IPS DF 6.9 (cell line): ENCODE data around the gene SGO2.
"Not testable (repeated sequence)": the region's sequence is repeated elsewhere in the genome, so short reads cannot be mapped to it uniquely, and the experiment has no call there.

Experiments used
- DNase-seq: peaks from one replicate; pipeline ENCODE4 v3.0.0-alpha.2; 2013; ENCODE audit warnings: low read depth, low spot score
- H3K27ac ChIP-seq: one replicate; pipeline ENCODE4 v1.5.1; 2013; ENCODE audit warnings: low read length, control low read depth
- H3K27me3 ChIP-seq: 2 replicates; pipeline ENCODE4 v1.6.1; 2013; ENCODE audit warnings: mild to moderate bottlenecking, low read length; ENCODE audit not compliant: control insufficient read depth, insufficient read depth
- H3K36me3 ChIP-seq: 2 replicates; pipeline ENCODE4 v1.6.1; 2013; ENCODE audit warnings: low read length; ENCODE audit not compliant: control insufficient read depth, insufficient read depth
- H3K4me1 ChIP-seq: 2 replicates; pipeline ENCODE4 v1.6.1; 2013; ENCODE audit warnings: low read length; ENCODE audit not compliant: control insufficient read depth, insufficient read depth
- H3K4me3 ChIP-seq: 2 replicates; pipeline ENCODE4 v1.5.1; 2013; ENCODE audit warnings: mild to moderate bottlenecking, low read length
- H3K9me3 ChIP-seq: 2 replicates; pipeline ENCODE4 v1.6.1; 2013; ENCODE audit warnings: low read length, inconsistent platforms; ENCODE audit not compliant: control insufficient read depth, insufficient read depth
- WGBS: extraction: QIAGEN DNeasy Blood & Tissue Kit; methylation state at CpG from one replicate; pipeline ENCODE4 v1.1.7; 2013; ENCODE audit warnings: mixed read lengths, missing lambda C conversion rate; ENCODE audit not compliant: insufficient read length, insufficient coverage; 5-methylcytosine and 5-hydroxymethylcytosine counted together

Gene SGO2

GRCh38 chr2:200515155-200515554 is 10.9 kb upstream of the SGO2 start:
- H3K9me3 ChIP-seq = no peaks in the 10 kb centered on the region
- no peak overlapping the region for H3K4me3 ChIP-seq
- DNase-seq = no peak
- WGBS = no CpG with 5 or more reads among the region's 1 CpG
- H3K4me1 ChIP-seq = no peaks in the 10 kb centered on the region
- H3K27ac ChIP-seq = no peak overlapping the region
- no peaks in the 10 kb centered on the region for H3K36me3 ChIP-seq
- no peaks in the 10 kb centered on the region for H3K27me3 ChIP-seq

- Histone ChIP-seq H3K27ac (no peak overlapping the region), H3K4me1 (no peaks in the 10 kb centered on the region), H3K4me3 (no peak overlapping the region), H3K9me3 (no peaks in the 10 kb centered on the region), H3K27me3 (no peaks in the 10 kb centered on the region), H3K36me3 (no peaks in the 10 kb centered on the region)
- no peak for DNase-seq
- WGBS = no CpG with 5 or more reads among the region's 3 CpGs
Measured at GRCh38 chr2:200523158-200523557, 2.8 kb upstream of the SGO2 start.

GRCh38 chr2:200523604-200524003 is 2.4 kb upstream of the SGO2 start:
- no peaks in the 10 kb centered on the region for H3K27me3 ChIP-seq
- no peaks in the 10 kb centered on the region for H3K36me3 ChIP-seq
- no CpG with 5 or more reads among the region's 2 CpGs for WGBS
- H3K4me3 ChIP-seq = no peak overlapping the region
- no peak overlapping the region for H3K27ac ChIP-seq
- H3K4me1 ChIP-seq = no peaks in the 10 kb centered on the region
- DNase-seq = no peak
- H3K9me3 ChIP-seq = no peaks in the 10 kb centered on the region

- Histone ChIP-seq H3K4me1 (no peaks in the 10 kb centered on the region), H3K27me3 (no peaks in the 10 kb centered on the region), H3K4me3 (no peak overlapping the region), H3K27ac (no peak overlapping the region), H3K9me3 (no peaks in the 10 kb centered on the region), H3K36me3 (no peaks in the 10 kb centered on the region)
- no CpG with 5 or more reads among the region's 2 CpGs for WGBS
- DNase-seq = no peak
Measured at GRCh38 chr2:200525066-200525465, 941 bp upstream of the SGO2 start.

- Histone ChIP-seq H3K9me3 (no peaks in the 10 kb centered on the region), H3K27ac (no peak overlapping the region), H3K36me3 (no peaks in the 10 kb centered on the region), H3K4me3 (peak overlapping the region; percentile 89; the same call in 1 of the 2 replicates), H3K27me3 (no peaks in the 10 kb centered on the region), H3K4me1 (no peaks in the 10 kb centered on the region)
- WGBS = 100% methylated on average over 3 of the region's 7 CpGs
- DNase-seq = no peak
Measured at GRCh38 chr2:200525551-200525881, 491 bp upstream of the SGO2 start.

- Histone ChIP-seq H3K4me1 (no peaks in the 10 kb centered on the region), H3K9me3 (no peaks in the 10 kb centered on the region), H3K27ac (no peak overlapping the region), H3K4me3 (no peak overlapping the region), H3K27me3 (no peaks in the 10 kb centered on the region), H3K36me3 (no peaks in the 10 kb centered on the region)
- no peak for DNase-seq
- WGBS = 100% methylated on average over 1 of the region's 3 CpGs
Measured at GRCh38 chr2:200528228-200528627, 2.2 kb downstream of the SGO2 start.

- H3K9me3 ChIP-seq = no peaks in the 10 kb centered on the region
- no peak for DNase-seq
- no peaks in the 10 kb centered on the region for H3K36me3 ChIP-seq
- no peak overlapping the region for H3K27ac ChIP-seq
- no peaks in the 10 kb centered on the region for H3K4me1 ChIP-seq
- no CpG with 5 or more reads among the region's 2 CpGs for WGBS
- no peak overlapping the region for H3K4me3 ChIP-seq
- H3K27me3 ChIP-seq = no peaks in the 10 kb centered on the region
Measured at GRCh38 chr2:200533754-200534153, 7.7 kb downstream of the SGO2 start.

- Histone ChIP-seq H3K36me3 (no peaks in the 10 kb centered on the region), H3K4me1 (no peaks in the 10 kb centered on the region), H3K9me3 (no peaks in the 10 kb centered on the region), H3K27ac (no peak overlapping the region), H3K27me3 (no peaks in the 10 kb centered on the region), H3K4me3 (no peak overlapping the region)
- DNase-seq = no peak
Measured at GRCh38 chr2:200534572-200534971, 8.6 kb downstream of the SGO2 start.

GRCh38 chr2:200538139-200538538 is 12.1 kb downstream of the SGO2 start:
- H3K27me3 ChIP-seq = no peaks in the 10 kb centered on the region
- WGBS = no CpG with 5 or more reads among the region's 1 CpG
- no peak for DNase-seq
- H3K36me3 ChIP-seq = no peaks in the 10 kb centered on the region
- H3K9me3 ChIP-seq = no peaks in the 10 kb centered on the region
- no peak overlapping the region for H3K27ac ChIP-seq
- H3K4me3 ChIP-seq = no peak overlapping the region
- H3K4me1 ChIP-seq = no peaks in the 10 kb centered on the region

GRCh38 chr2:200540793-200541192 is 14.8 kb downstream of the SGO2 start:
- Histone ChIP-seq H3K27me3 (no peaks in the 10 kb centered on the region), H3K4me3 (no peak overlapping the region), H3K9me3 (no peaks in the 10 kb centered on the region), H3K36me3 (no peaks in the 10 kb centered on the region; the same call in 1 of the 2 replicates), H3K4me1 (no peaks in the 10 kb centered on the region), H3K27ac (no peak overlapping the region)
- no peak for DNase-seq

GRCh38 chr2:200566596-200566995 is 40.6 kb downstream of the SGO2 start:
- H3K27ac ChIP-seq, DNase-seq, H3K36me3 ChIP-seq, H3K4me3 ChIP-seq, H3K4me1 ChIP-seq, H3K27me3 ChIP-seq, H3K9me3 ChIP-seq: not testable (repeated sequence)
- no CpG with 5 or more reads among the region's 12 CpGs for WGBS
